GM12878 (cell line): ENCODE data around the gene FALEC. TPM values are rescaled to one million over a fixed set of nuclear protein-coding genes. Genes with fewer than 3 reads are reported as not detected.

Experiments used
- ATAC-seq: fragments of 200-7000 bp; cut with Tn5 transposase; 3 replicates; pipeline ENCODE4 v1.9.1; 2020; ENCODE audit warnings: mild to moderate bottlenecking, moderate library complexity
- BruUV-seq: library from RNA; stranded (reverse); fragments of 400-500 nt; replicated peaks from 2 replicates; lab custom pipeline; 2021; lab: Mats Ljungman, UMichigan
- CTCF ChIA-PET: fragments of 300-600 bp; sonication (Branson Sonifier 250); formaldehyde crosslinking; extraction: SDS; loops from one replicate; lab custom pipeline; 2021; ENCODE audit warnings: inconsistent platforms; lab: Yijun Ruan, JAX
- POLR2A ChIA-PET: fragments of 350-600 bp; formaldehyde crosslinking; extraction: SDS; loops from one replicate; lab custom pipeline; 2021; ENCODE audit warnings: inconsistent platforms; lab: Charles Lee
- RAD21 ChIA-PET: fragments of 300-600 bp; sonication (Branson Sonifier 250); formaldehyde crosslinking; loops from one replicate; lab custom pipeline; 2023; ENCODE audit warnings: antibody characterized with exemption; ENCODE audit not compliant: unreplicated experiment; lab: Charles Lee
- SMC1A ChIA-PET: fragments of 300-600 bp; sonication (Branson Sonifier 250); formaldehyde crosslinking; loops from one replicate; lab custom pipeline; 2023; ENCODE audit not compliant: unreplicated experiment, uncharacterized antibody; lab: Charles Lee
- DNase-seq: peaks from one replicate; pipeline ENCODE4 v3.0.0-alpha.2; 2011; ENCODE audit warnings: low read depth, low spot score
- FAIRE-seq: peaks from 3 replicates; lab custom pipeline; 2011; peaks lifted over from hg19 to GRCh38; lab: Jason Lieb, UNC
- H2AFZ ChIP-seq: 2 replicates; pipeline ENCODE4 v1.6.0; 2011; ENCODE audit warnings: low read depth, low read length, control low read depth; ENCODE audit not compliant: control insufficient read depth
- H3K27ac ChIP-seq: 2 replicates; pipeline ENCODE4 v1.5.1; 2011; ENCODE audit warnings: control low read depth; ENCODE audit not compliant: control insufficient read depth, insufficient read depth
- H3K27me3 ChIP-seq, 2 experiments: replicated peaks in 1 of 2; 2 replicates each; pipeline versions ENCODE4 v1.6.0 to v1.6.1; 2011; ENCODE audit warnings: low read length in 1 of 2; ENCODE audit not compliant: control insufficient read depth in 2 of 2, insufficient read depth in 2 of 2
- H3K36me3 ChIP-seq, 2 experiments: 2 replicates each; pipeline ENCODE4 v1.5.1; 2011; ENCODE audit warnings: low read length in 1 of 2; ENCODE audit not compliant: control insufficient read depth in 2 of 2, insufficient read depth in 2 of 2
- H3K4me1 ChIP-seq: 2 replicates; pipeline ENCODE4 v1.6.1; 2011; ENCODE audit warnings: mild to moderate bottlenecking, low read length, moderate library complexity, mixed read lengths; ENCODE audit not compliant: control insufficient read depth, insufficient read depth
- H3K4me2 ChIP-seq: 2 replicates; pipeline ENCODE4 v1.6.0; 2011; ENCODE audit warnings: control low read depth; ENCODE audit not compliant: control insufficient read depth, insufficient read depth
- H3K4me3 ChIP-seq: fragments of 200-600 bp; sonication (generic); 2 replicates; pipeline ENCODE4 v1.5.1; 2016
- H3K79me2 ChIP-seq: 2 replicates; pipeline ENCODE4 v1.6.0; 2011; ENCODE audit warnings: low read length; ENCODE audit not compliant: control insufficient read depth, insufficient read depth
- H3K9ac ChIP-seq: 2 replicates; pipeline ENCODE4 v1.8.0; 2011; ENCODE audit warnings: low read length, control low read depth, mixed read lengths; ENCODE audit not compliant: control insufficient read depth, insufficient read depth
- H3K9me3 ChIP-seq: replicated peaks from 3 replicates; pipeline ENCODE4 v1.5.1; 2011; ENCODE audit warnings: mild to moderate bottlenecking, low read length; ENCODE audit not compliant: control insufficient read depth, insufficient read depth
- H4K20me1 ChIP-seq: 2 replicates; pipeline ENCODE4 v1.6.0; 2011; ENCODE audit not compliant: control insufficient read depth, insufficient read depth
- ATF7 ChIP-seq: fragments of 450-650 bp; IDR thresholded peaks from 2 replicates; pipeline ENCODE4 v1.6.1; 2016; ENCODE audit warnings: low read depth, mild to moderate bottlenecking
- BMI1 ChIP-seq: fragments of 450-650 bp; IDR thresholded peaks from 2 replicates; pipeline ENCODE4 v1.6.1; 2016; ENCODE audit warnings: mild to moderate bottlenecking, moderate library complexity, borderline replicate concordance
- CHD1 ChIP-seq: IDR thresholded peaks from 2 replicates; pipeline ENCODE4 v1.6.1; 2012; ENCODE audit warnings: low read depth, low read length, improper control_type of control experiment
- EGR1 ChIP-seq, 2 experiments: IDR thresholded peaks; 1 replicate in 1 of 2; 2 replicates in 1 of 2; pipeline ENCODE4 v1.6.1; 2011 to 2012; ENCODE audit warnings: low read depth in 2 of 2, low read length in 2 of 2, borderline replicate concordance in 1 of 2, mild to moderate bottlenecking in 1 of 2, moderate library complexity in 1 of 2
- NFYA ChIP-seq: IDR thresholded peaks from 2 replicates; pipeline ENCODE4 v1.6.1; 2011; ENCODE audit warnings: low read depth, mild to moderate bottlenecking, low read length, improper control_type of control experiment, borderline replicate concordance
- NR2F1 ChIP-seq: fragments of 450-650 bp; conservative IDR thresholded peaks from 2 replicates; pipeline ENCODE4 v1.6.1; 2017; ENCODE audit warnings: mild to moderate bottlenecking
- POLR2AphosphoS2 ChIP-seq: IDR thresholded peaks from 2 replicates; pipeline ENCODE4 v1.6.1; 2011; ENCODE audit warnings: low read depth, mild to moderate bottlenecking, low read length, improper control_type of control experiment, moderate library complexity
- ZBED1 ChIP-seq: IDR thresholded peaks from 2 replicates; pipeline ENCODE4 v1.6.1; 2016; ENCODE audit warnings: borderline replicate concordance
- WGBS: methylation state at CpG from one replicate; pipeline ENCODE4 v1.1.6; 2016; ENCODE audit warnings: low lambda C conversion rate; ENCODE audit not compliant: insufficient replicate concordance, insufficient coverage; ENCODE audit errors: missing lambda C conversion rate; 5-methylcytosine and 5-hydroxymethylcytosine counted together
- in situ Hi-C: fragments of 300-500 bp; cut with MboI; formaldehyde crosslinking; loops from 9 replicates; pipeline ENCODE4 v1.14.3; 2018; ENCODE audit warnings: mixed read lengths
- intact Hi-C: fragments of 100-400 bp; cut with micrococcal nuclease; formaldehyde crosslinking; loops from one replicate; pipeline ENCODE4 v1.14.2; 2022; ENCODE audit not compliant: unreplicated experiment
- polyA plus RNA-seq, 11 experiments: library from polyadenylated mRNA; depleted of rRNA in 4 of 11; unstranded in 6 of 11; stranded (reverse) in 5 of 11; fragments of >200 nt; fragmentation: Nextera tagmentation in 4 of 11; fragmentation: Illumina TruSeq in 1 of 11; extraction: Ambion mirVana in 4 of 11; extraction: Trizol in 1 of 11; gene quantifications; 1 replicate in 1 of 11; 2 replicates in 10 of 11; pipeline versions ENCODE4 v1.2.1 to v1.2.3, GENCODE V29; 2011 to 2016; ENCODE audit warnings: inconsistent platforms in 2 of 11, missing spikeins in 2 of 11, low read depth in 1 of 11
- total RNA-seq, 4 experiments: library from RNA; depleted of rRNA in 3 of 4; stranded (reverse); fragments of >200 nt in 3 of 4; fragmentation: Illumina TruSeq in 1 of 4; extraction: Trizol in 1 of 4; gene quantifications; 2 replicates each; pipeline versions ENCODE4 v1.2.1 to v1.2.3, GENCODE V29; 2013 to 2021
- TF ChIP-seq, protein P1 (sequence below): fragments of 450-650 bp; IDR thresholded peaks from 2 replicates; pipeline ENCODE4 v1.6.1; 2018; ENCODE audit warnings: borderline replicate concordance, mild to moderate bottlenecking; ENCODE audit not compliant: partially characterized antibody

Gene FALEC
- total and polyA plus RNA-seq, 10 of the 15 experiments (the other 5 are each of a cell fraction or from before 2014, with no cell fraction given) = 0.21 to 0.71 (median 0.32) TPM; not detected in 3

DNA sequence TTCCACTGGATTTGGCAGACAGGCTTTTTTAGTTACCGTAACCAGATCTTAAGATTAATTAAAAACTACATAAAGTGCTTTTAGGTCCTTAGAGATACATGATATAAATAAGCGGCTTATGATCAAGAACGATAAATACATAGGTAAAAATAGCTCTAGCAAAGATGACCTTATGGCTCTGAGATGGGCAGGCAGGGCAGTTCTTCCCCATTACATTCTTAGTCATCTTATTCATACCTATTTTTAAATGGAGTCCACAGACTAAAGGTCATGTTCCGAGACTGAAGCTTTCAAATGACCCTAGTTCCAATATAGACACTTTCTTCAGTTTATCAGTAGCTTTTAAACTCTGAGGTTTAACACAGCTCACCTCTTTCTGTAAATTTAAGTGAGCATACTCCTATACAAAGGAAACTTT lies 59.5 kb downstream of the FALEC start:
- H3K4me1 ChIP-seq = peaks cover 22% of the 10 kb centered on the region
- H4K20me1 ChIP-seq = peaks cover 12% of the 10 kb centered on the region
- FAIRE-seq = no peak
- no peak overlapping the region for H2AFZ ChIP-seq
- TF ChIP-seq EGR1 (IDR thresholded peaks at IDR 0.05; ENCODE audit: borderline replicate concordance in 1 of 2, low read depth in 2 of 2, low read length in 2 of 2) (no peak), BMI1 (0 out of 2 replicates have a peak, but pooled peaks have one; percentile 1), CHD1 (0 out of 2 replicates have a peak, but pooled peaks have one; percentile 37), NR2F1 (peak; percentile 52; the same call in 1 of the 2 replicates), ZBED1 (0 out of 2 replicates have a peak, but pooled peaks have one; percentile 28), POLR2AphosphoS2 (0 out of 2 replicates have a peak, but pooled peaks have one; percentile 39), ATF7 (peak; percentile 12; the same call in 1 of the 2 replicates), NFYA (no peak)
- TF ChIP-seq, protein P1, sequence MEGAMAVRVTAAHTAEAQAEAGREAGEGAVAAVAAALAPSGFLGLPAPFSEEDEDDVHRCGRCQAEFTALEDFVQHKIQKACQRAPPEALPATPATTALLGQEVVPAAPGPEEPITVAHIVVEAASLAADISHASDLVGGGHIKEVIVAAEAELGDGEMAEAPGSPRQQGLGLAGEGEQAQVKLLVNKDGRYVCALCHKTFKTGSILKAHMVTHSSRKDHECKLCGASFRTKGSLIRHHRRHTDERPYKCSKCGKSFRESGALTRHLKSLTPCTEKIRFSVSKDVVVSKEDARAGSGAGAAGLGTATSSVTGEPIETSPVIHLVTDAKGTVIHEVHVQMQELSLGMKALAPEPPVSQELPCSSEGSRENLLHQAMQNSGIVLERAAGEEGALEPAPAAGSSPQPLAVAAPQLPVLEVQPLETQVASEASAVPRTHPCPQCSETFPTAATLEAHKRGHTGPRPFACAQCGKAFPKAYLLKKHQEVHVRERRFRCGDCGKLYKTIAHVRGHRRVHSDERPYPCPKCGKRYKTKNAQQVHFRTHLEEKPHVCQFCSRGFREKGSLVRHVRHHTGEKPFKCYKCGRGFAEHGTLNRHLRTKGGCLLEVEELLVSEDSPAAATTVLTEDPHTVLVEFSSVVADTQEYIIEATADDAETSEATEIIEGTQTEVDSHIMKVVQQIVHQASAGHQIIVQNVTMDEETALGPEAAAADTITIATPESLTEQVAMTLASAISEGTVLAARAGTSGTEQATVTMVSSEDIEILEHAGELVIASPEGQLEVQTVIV = no peak
- TF ChIP-seq, all 136 proteins: peak for 6
- peaks cover 9 to 12% of the 10 kb centered on the region in 2 experiments for H3K36me3 ChIP-seq
- RAD21 ChIA-PET = interaction anchor here (0.6 to 14.4 kb wide), 7 partner anchors 10 to 421 kb away, joined by 3 to 387 read pairs (median 4); partner anchors contain the start of genes ENSA and GOLPH3L
- peak overlapping the region; percentile 48 for H3K4me2 ChIP-seq
- H3K27me3 ChIP-seq = no peaks in the 10 kb centered on the region
- DNase-seq (no peak), ATAC-seq (no peak)
- H3K9ac ChIP-seq = peak overlapping the region; percentile 93
- H3K27ac ChIP-seq = peak overlapping the region; percentile 96
- SMC1A ChIA-PET = interaction anchor here (2.8 to 13.6 kb wide), 3 partner anchors 12 to 44 kb away, joined by 7 to 388 read pairs (median 27); no protein-coding TSS in a partner anchor
- in situ Hi-C loops (no loop called here), intact Hi-C loops (loop anchor here (1.0 kb wide), 1 partner anchor 12 kb away; no protein-coding TSS in a partner anchor)
- H3K9me3 ChIP-seq = no peaks in the 10 kb centered on the region
- peak overlapping the region; percentile 85 for H3K4me3 ChIP-seq
- 2% methylated on average over 4 of the region's 4 CpGs for WGBS
- H3K79me2 ChIP-seq = peaks cover 95% of the 10 kb centered on the region
- POLR2A ChIA-PET = interaction anchor here (0.7 to 10.5 kb wide), 3 partner anchors 9 to 37 kb away, joined by 3 to 324 read pairs (median 21); no protein-coding TSS in a partner anchor
- CTCF ChIA-PET = interaction anchor here (3.8 to 16.3 kb wide), 2 partner anchors 11 to 46 kb away, joined by 28 to 289 read pairs; no protein-coding TSS in a partner anchor
- BruUV-seq = no TSS peak
